Omental fat pad (tissue), 4 donors: ENCODE results near the gene JAK1. TPM values are rescaled to one million over a fixed set of nuclear protein-coding genes. Genes with fewer than 3 reads are reported as not detected.

Experiments used
- ATAC-seq: fragments of 150-250 bp; one replicate; pipeline ENCODE4 v1.9.1; 2016; ENCODE audit warnings: mild to moderate bottlenecking, moderate library complexity; ENCODE audit not compliant: low FRiP score
- DNase-seq: peaks from one replicate; pipeline ENCODE4 v3.0.0-alpha.2; 2019; ENCODE audit warnings: low spot score
- total RNA-seq, 4 donors: library from RNA; depleted of rRNA; stranded (reverse); fragments of >200 nt; gene quantifications; one replicate each; pipeline ENCODE4 v1.1.0, GENCODE V29; 2016
- TF ChIP-seq, protein P1 (sequence below), 3 donors: fragments of 450-650 bp; IDR thresholded peaks; one replicate each; pipeline ENCODE4 v1.5.1; 2016 to 2017; ENCODE audit warnings: antibody characterized with exemption in 3 of 3, mild to moderate bottlenecking in 3 of 3, moderate library complexity in 2 of 3

JAK1 gene
- total RNA-seq, 4 donors from 2014 or later, result 175 to 303 (median 204) TPM

DNA sequence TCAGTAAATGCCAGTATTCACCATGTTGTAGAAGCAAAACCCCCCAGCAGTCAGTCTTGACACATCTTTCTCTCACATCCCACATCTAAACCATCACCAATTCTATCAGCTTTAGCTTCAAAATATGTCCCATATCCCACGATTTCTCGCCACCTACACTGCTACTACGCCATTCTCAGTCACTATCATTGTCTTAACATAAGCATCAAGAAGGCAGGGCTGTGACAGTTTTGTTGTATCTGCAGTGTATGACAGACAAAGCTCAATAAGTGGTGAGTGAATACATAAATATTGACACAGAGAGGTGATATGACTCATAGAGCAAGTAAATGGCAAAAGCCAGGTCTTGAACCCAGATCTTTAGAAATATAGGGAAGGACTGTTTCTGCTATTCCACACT, 59.9 kb downstream of the JAK1 start:
- TF ChIP-seq, protein P1, sequence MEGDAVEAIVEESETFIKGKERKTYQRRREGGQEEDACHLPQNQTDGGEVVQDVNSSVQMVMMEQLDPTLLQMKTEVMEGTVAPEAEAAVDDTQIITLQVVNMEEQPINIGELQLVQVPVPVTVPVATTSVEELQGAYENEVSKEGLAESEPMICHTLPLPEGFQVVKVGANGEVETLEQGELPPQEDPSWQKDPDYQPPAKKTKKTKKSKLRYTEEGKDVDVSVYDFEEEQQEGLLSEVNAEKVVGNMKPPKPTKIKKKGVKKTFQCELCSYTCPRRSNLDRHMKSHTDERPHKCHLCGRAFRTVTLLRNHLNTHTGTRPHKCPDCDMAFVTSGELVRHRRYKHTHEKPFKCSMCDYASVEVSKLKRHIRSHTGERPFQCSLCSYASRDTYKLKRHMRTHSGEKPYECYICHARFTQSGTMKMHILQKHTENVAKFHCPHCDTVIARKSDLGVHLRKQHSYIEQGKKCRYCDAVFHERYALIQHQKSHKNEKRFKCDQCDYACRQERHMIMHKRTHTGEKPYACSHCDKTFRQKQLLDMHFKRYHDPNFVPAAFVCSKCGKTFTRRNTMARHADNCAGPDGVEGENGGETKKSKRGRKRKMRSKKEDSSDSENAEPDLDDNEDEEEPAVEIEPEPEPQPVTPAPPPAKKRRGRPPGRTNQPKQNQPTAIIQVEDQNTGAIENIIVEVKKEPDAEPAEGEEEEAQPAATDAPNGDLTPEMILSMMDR (IDR thresholded peaks at IDR 0.05), result no peak
- DNase-seq, result no peak
- no peak for ATAC-seq

DNA sequence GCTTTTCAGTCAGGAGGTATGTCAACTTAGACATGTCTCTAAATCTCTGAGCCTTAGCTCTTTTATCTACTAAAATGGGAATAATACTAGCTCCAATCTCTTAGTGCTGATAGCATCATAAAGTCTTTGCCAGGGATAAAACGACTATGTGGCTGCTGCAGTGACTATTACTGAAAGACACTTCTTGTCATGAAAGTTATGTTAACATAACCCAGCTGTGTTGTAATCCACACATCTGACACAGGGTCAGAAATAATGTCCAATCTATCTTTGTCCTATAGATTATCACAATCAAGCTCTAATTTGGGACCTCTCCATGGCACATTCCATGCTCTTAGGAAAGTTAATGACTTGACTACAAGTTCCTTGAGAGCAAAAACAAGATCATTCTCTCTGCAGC, 62.8 kb downstream of the JAK1 start:
- DNase-seq (no peak), ATAC-seq (no peak)
- TF ChIP-seq, protein P1 (IDR thresholded peaks at IDR 0.05), result no peak

DNA sequence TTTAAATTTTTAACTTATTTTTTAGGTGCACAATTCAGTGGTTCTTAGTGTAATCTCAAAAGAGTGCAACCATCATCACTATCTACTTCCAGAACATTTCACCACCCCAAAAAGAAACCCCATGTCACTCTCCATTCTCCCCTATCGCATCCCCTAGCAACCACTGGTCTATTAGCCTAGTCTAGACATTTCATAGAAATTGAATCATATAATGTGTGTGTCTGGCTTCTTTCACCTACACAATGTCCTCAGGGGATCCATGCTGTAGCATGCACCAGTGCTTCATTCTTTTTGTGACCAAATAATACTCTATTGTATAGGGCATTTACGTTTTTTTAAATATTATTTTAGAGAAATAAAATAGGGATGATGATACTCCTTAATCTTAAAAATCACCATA, 64.7 kb downstream of the JAK1 start:
- TF ChIP-seq, protein P1 (IDR thresholded peaks at IDR 0.05), result no peak
- DNase-seq (no peak), ATAC-seq (no peak)

DNA sequence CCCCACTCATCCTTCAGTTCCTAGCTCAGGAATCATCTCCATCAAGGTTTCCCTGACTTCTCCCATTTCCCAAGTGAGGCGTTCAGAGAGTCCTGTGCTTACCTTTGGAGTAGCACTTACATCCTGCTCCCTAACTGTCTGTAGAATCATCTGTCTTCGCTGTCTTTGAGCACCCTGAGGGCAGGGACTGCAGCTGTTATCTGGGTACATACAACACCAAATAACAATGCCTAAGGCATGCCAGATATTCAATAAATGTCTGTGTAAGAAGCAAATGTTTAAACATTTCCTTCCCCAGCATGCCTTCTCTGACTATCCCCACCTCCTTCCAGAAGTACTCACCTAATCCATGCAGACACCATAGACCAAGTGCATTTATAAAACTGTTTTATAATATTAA, 65.4 kb downstream of the JAK1 start:
- DNase-seq (no peak), ATAC-seq (no peak)
- TF ChIP-seq, protein P1 (IDR thresholded peaks at IDR 0.05), result no peak

DNA sequence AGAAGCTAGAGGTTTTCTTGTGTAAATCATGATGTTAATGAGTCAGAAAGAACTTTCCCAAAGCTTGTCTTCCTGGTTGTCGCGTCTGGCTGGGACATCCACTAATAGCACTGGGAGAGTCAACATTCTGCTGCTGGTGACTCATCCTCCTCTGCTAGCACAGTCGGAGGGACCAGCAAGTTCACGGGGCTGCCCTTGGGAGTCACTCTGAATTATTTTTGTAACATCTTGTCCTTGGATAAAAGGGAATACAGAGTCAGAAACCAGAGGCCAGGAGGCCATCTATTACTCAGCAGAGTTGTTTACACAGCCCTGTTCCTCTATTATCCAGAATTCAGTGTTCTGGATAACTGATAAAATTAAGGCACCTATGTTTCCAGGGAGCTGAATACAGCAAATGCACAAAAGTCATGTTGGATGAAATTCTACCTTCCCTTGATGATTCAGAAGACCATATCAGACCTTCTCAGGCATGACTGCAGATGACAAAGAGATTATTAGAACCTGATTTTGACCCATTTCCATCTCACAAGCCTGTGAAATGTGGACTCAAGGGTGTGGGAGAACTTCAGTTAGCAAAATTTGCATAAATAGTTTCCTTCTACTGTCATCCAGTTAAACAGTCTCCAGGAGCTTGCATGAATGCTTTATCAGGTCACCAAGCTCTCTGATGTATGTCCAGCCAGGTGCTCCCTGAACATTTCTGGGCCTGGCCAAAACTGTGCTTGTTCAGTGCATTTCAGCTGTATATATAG, 68.1 kb downstream of the JAK1 start:
- peak; percentile 95 for ATAC-seq
- TF ChIP-seq, protein P1 (IDR thresholded peaks at IDR 0.05), result no peak

DNA sequence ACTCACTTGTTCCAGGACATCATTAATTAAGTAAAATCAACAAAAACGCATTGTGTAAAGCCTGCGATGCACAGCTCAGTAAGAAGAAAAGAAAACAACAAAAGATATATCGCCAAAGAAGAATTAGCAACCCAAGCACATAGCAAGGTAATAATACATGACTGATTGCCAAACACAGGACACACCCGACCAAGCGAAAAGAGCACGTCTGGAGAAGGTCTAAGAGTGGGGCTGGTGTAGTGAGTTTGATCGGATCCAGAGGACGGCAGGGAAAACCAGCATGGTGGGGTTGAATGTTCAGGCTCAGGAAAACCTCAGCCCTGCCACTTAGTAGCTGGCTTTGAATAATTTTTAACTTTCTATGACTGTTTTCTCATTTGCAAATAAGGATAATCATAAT, 69.8 kb downstream of the JAK1 start:
- no peak for DNase-seq
- TF ChIP-seq, protein P1 (IDR thresholded peaks at IDR 0.05), result no peak
- ATAC-seq, result no peak

More for the DNA sequence above, 68.1 kb downstream of the JAK1 start:
- DNase-seq, result peak; percentile 66

DNA sequence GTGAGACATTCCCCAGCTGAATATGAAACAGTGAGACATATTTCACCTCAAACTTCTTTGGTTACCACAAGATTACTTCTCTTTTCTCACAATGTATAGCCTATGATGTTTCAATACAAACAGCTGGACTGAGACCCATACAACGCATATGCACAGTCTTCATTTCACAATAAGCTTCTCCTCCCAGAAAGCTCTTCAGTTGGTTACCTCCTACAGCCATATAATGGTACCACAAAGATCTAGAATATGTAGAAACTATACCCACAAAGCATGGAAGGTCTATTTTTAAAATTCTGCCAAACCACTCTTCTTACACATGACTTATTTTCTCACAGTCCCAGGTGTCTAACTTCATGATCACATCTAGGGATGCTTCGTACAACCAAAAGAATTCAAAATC, 70.8 kb downstream of the JAK1 start:
- ATAC-seq (no peak), DNase-seq (no peak)
- TF ChIP-seq, protein P1 (IDR thresholded peaks at IDR 0.05), result no peak
